Measurements from ENCODE around the gene MBTD1. TPM values are rescaled to one million over a fixed set of nuclear protein-coding genes. Genes with fewer than 3 reads are reported as not detected.

Gene MBTD1
- total and polyA plus RNA-seq, 2 experiments from 2014 or later = 19.1 to 63.9 TPM

GRCh38 chr17:51189628-51190027 is 70.2 kb downstream of the MBTD1 start:
- peaks cover 77% of the 10 kb centered on the region for H3K36me3 Mint-ChIP-seq (ENCODE audit: low read depth)

More at GRCh38 chr17:51189628-51190027, 70.2 kb downstream of the MBTD1 start:
- DNase-seq (ENCODE audit: low spot score) (no peak), ATAC-seq (no peak)
- Histone ChIP-seq H3K27ac (ENCODE audit: low read depth) (no peak overlapping the region), H3K9me2 (ENCODE audit: insufficient read depth) (no peaks in the 10 kb centered on the region), H3K4me2 (no peak overlapping the region), H3K79me2 (replicated peaks; ENCODE audit: insufficient read depth) (no peaks in the 10 kb centered on the region), H3K36me3 (ENCODE audit: insufficient read depth) (peaks cover 55% of the 10 kb centered on the region), H3K4me3 (no peak overlapping the region), H4K20me1 (replicated peaks; ENCODE audit: insufficient read depth) (peaks cover 6% of the 10 kb centered on the region; the same call in 1 of the 2 replicates), H3K27me3 (ENCODE audit: insufficient read depth) (no peaks in the 10 kb centered on the region), H3F3A (replicated peaks; ENCODE audit: low read depth) (no peaks in the 10 kb centered on the region), H2AFZ (no peak overlapping the region), H3K4me1 (ENCODE audit: insufficient read depth) (no peaks in the 10 kb centered on the region)
- Mint-ChIP-seq H3K4me3 (no peak overlapping the region), H3K9me3 (no peaks in the 10 kb centered on the region), H3K27ac (no peak overlapping the region), H3K4me1 (no peaks in the 10 kb centered on the region), H3K27me3 (ENCODE audit: insufficient read depth, low read depth, poor library complexity) (peaks cover 6% of the 10 kb centered on the region)
- TF ChIP-seq, protein P1, sequence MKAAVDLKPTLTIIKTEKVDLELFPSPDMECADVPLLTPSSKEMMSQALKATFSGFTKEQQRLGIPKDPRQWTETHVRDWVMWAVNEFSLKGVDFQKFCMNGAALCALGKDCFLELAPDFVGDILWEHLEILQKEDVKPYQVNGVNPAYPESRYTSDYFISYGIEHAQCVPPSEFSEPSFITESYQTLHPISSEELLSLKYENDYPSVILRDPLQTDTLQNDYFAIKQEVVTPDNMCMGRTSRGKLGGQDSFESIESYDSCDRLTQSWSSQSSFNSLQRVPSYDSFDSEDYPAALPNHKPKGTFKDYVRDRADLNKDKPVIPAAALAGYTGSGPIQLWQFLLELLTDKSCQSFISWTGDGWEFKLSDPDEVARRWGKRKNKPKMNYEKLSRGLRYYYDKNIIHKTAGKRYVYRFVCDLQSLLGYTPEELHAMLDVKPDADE (IDR thresholded peaks at IDR 0.05) = no peak
- no peak for TF ChIP-seq NANOG (IDR thresholded peaks at IDR 0.05; ENCODE audit: borderline replicate concordance)
- TF ChIP-seq CREB1 (CRISPR knock-in tag; IDR thresholded peaks at IDR 0.05; ENCODE audit: low read depth) = no peak
- TF ChIP-seq EZH2 (IDR thresholded peaks at IDR 0.05; ENCODE audit: low read depth, unreplicated experiment) = no peak
- TF ChIP-seq CTCF (conservative IDR thresholded peaks at IDR 0.05; ENCODE audit: low read depth in 2 of 2) = no peak
- TF ChIP-seq ZNF114 (CRISPR knock-in tag; IDR thresholded peaks at IDR 0.05) = no peak
- TF ChIP-seq STAT1 (IDR thresholded peaks at IDR 0.05; ENCODE audit: unreplicated experiment) = no peak
- TF ChIP-seq JUNB (IDR thresholded peaks at IDR 0.05; ENCODE audit: unreplicated experiment) = no peak
- TF ChIP-seq ZNF331 (CRISPR knock-in tag; IDR thresholded peaks at IDR 0.05; ENCODE audit: low read depth) = no peak
- no peak for TF ChIP-seq POLR2AphosphoS5 (IDR thresholded peaks at IDR 0.05; ENCODE audit: low read depth)
- TF ChIP-seq, protein P2, sequence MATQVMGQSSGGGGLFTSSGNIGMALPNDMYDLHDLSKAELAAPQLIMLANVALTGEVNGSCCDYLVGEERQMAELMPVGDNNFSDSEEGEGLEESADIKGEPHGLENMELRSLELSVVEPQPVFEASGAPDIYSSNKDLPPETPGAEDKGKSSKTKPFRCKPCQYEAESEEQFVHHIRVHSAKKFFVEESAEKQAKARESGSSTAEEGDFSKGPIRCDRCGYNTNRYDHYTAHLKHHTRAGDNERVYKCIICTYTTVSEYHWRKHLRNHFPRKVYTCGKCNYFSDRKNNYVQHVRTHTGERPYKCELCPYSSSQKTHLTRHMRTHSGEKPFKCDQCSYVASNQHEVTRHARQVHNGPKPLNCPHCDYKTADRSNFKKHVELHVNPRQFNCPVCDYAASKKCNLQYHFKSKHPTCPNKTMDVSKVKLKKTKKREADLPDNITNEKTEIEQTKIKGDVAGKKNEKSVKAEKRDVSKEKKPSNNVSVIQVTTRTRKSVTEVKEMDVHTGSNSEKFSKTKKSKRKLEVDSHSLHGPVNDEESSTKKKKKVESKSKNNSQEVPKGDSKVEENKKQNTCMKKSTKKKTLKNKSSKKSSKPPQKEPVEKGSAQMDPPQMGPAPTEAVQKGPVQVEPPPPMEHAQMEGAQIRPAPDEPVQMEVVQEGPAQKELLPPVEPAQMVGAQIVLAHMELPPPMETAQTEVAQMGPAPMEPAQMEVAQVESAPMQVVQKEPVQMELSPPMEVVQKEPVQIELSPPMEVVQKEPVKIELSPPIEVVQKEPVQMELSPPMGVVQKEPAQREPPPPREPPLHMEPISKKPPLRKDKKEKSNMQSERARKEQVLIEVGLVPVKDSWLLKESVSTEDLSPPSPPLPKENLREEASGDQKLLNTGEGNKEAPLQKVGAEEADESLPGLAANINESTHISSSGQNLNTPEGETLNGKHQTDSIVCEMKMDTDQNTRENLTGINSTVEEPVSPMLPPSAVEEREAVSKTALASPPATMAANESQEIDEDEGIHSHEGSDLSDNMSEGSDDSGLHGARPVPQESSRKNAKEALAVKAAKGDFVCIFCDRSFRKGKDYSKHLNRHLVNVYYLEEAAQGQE (IDR thresholded peaks at IDR 0.05; ENCODE audit: unreplicated experiment) = no peak
- TF ChIP-seq, protein P3, sequence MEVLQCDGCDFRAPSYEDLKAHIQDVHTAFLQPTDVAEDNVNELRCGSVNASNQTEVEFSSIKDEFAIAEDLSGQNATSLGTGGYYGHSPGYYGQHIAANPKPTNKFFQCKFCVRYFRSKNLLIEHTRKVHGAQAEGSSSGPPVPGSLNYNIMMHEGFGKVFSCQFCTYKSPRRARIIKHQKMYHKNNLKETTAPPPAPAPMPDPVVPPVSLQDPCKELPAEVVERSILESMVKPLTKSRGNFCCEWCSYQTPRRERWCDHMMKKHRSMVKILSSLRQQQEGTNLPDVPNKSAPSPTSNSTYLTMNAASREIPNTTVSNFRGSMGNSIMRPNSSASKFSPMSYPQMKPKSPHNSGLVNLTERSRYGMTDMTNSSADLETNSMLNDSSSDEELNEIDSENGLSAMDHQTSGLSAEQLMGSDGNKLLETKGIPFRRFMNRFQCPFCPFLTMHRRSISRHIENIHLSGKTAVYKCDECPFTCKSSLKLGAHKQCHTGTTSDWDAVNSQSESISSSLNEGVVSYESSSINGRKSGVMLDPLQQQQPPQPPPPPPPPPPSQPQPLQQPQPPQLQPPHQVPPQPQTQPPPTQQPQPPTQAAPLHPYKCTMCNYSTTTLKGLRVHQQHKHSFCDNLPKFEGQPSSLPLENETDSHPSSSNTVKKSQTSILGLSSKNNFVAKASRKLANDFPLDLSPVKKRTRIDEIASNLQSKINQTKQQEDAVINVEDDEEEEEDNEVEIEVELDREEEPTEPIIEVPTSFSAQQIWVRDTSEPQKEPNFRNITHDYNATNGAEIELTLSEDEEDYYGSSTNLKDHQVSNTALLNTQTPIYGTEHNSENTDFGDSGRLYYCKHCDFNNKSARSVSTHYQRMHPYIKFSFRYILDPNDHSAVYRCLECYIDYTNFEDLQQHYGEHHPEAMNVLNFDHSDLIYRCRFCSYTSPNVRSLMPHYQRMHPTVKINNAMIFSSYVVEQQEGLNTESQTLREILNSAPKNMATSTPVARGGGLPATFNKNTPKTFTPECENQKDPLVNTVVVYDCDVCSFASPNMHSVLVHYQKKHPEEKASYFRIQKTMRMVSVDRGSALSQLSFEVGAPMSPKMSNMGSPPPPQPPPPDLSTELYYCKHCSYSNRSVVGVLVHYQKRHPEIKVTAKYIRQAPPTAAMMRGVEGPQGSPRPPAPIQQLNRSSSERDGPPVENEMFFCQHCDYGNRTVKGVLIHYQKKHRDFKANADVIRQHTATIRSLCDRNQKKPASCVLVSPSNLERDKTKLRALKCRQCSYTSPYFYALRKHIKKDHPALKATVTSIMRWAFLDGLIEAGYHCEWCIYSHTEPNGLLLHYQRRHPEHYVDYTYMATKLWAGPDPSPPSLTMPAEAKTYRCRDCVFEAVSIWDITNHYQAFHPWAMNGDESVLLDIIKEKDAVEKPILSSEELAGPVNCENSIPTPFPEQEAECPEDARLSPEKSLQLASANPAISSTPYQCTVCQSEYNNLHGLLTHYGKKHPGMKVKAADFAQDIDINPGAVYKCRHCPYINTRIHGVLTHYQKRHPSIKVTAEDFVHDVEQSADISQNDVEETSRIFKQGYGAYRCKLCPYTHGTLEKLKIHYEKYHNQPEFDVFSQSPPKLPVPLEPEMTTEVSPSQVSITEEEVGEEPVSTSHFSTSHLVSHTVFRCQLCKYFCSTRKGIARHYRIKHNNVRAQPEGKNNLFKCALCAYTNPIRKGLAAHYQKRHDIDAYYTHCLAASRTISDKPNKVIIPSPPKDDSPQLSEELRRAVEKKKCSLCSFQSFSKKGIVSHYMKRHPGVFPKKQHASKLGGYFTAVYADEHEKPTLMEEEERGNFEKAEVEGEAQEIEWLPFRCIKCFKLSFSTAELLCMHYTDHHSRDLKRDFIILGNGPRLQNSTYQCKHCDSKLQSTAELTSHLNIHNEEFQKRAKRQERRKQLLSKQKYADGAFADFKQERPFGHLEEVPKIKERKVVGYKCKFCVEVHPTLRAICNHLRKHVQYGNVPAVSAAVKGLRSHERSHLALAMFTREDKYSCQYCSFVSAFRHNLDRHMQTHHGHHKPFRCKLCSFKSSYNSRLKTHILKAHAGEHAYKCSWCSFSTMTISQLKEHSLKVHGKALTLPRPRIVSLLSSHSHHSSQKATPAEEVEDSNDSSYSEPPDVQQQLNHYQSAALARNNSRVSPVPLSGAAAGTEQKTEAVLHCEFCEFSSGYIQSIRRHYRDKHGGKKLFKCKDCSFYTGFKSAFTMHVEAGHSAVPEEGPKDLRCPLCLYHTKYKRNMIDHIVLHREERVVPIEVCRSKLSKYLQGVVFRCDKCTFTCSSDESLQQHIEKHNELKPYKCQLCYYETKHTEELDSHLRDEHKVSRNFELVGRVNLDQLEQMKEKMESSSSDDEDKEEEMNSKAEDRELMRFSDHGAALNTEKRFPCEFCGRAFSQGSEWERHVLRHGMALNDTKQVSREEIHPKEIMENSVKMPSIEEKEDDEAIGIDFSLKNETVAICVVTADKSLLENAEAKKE (CRISPR knock-in tag; IDR thresholded peaks at IDR 0.05) = no peak
- no peak for TF ChIP-seq EZH2phosphoT487 (IDR thresholded peaks at IDR 0.05; ENCODE audit: unreplicated experiment)
